Measurements from ENCODE around the gene SRBD1.

SRBD1 gene

GRCh38 chr2:45390441-45390840 is 220.6 kb downstream of the SRBD1 start:
- Histone ChIP-seq H3K27ac (ENCODE audit: low read depth, low read length) (peak overlapping the region; percentile 66), H3K27me3 (ENCODE audit: insufficient read depth, low read length) (no peaks in the 10 kb centered on the region), H3K4me3 (ENCODE audit: low read length) (no peak overlapping the region), H3K9ac (ENCODE audit: low read depth, low read length) (0 out of 2 replicates have a peak overlapping the region, but pooled peaks have one; percentile 15), H3K9me3 (ENCODE audit: insufficient read depth, low read depth, low read length) (no peaks in the 10 kb centered on the region), H3K36me3 (ENCODE audit: insufficient read depth, low read length) (peaks cover 13% of the 10 kb centered on the region), H3K4me1 (ENCODE audit: insufficient read depth, low read length) (peaks cover 41% of the 10 kb centered on the region)
- WGBS = 54% methylated on average over 2 of the region's 2 CpGs

- no peak overlapping the region for H3K9ac ChIP-seq (ENCODE audit: low read depth, low read length)
- H3K4me3 ChIP-seq (ENCODE audit: low read length) = no peak overlapping the region
- peaks cover 37% of the 10 kb centered on the region for H3K4me1 ChIP-seq (ENCODE audit: insufficient read depth, low read length)
- H3K27me3 ChIP-seq (ENCODE audit: insufficient read depth, low read length) = no peaks in the 10 kb centered on the region
- no peak overlapping the region for H3K27ac ChIP-seq (ENCODE audit: low read depth, low read length)
- no peaks in the 10 kb centered on the region for H3K9me3 ChIP-seq (ENCODE audit: insufficient read depth, low read depth, low read length)
- H3K36me3 ChIP-seq (ENCODE audit: insufficient read depth, low read length) = peaks cover 13% of the 10 kb centered on the region
- WGBS = 94% methylated on average over 3 of the region's 4 CpGs
Observed at GRCh38 chr2:45388541-45389100, 222.4 kb downstream of the SRBD1 start.

GRCh38 chr2:45382744-45383143 is 228.3 kb downstream of the SRBD1 start:
- no peak overlapping the region for H3K27ac ChIP-seq (ENCODE audit: low read depth, low read length)
- peaks cover 6% of the 10 kb centered on the region for H3K36me3 ChIP-seq (ENCODE audit: insufficient read depth, low read length)
- no peaks in the 10 kb centered on the region for H3K4me1 ChIP-seq (ENCODE audit: insufficient read depth, low read length)
- no peak overlapping the region for H3K4me3 ChIP-seq (ENCODE audit: low read length)
- no peak overlapping the region for H3K9ac ChIP-seq (ENCODE audit: low read depth, low read length)
- WGBS = 100% methylated on average over 1 of the region's 1 CpG
- no peaks in the 10 kb centered on the region for H3K27me3 ChIP-seq (ENCODE audit: insufficient read depth, low read length)
- no peaks in the 10 kb centered on the region for H3K9me3 ChIP-seq (ENCODE audit: insufficient read depth, low read depth, low read length)

- H3K4me3 ChIP-seq (ENCODE audit: low read length) = no peak overlapping the region
- H3K4me1 ChIP-seq (ENCODE audit: insufficient read depth, low read length) = no peaks in the 10 kb centered on the region
- H3K9ac ChIP-seq (ENCODE audit: low read depth, low read length) = no peak overlapping the region
- H3K36me3 ChIP-seq (ENCODE audit: insufficient read depth, low read length) = no peaks in the 10 kb centered on the region
- H3K9me3 ChIP-seq (ENCODE audit: insufficient read depth, low read depth, low read length) = 0 out of 2 replicates have a peak, but pooled peaks cover 3% of the 10 kb centered on the region
- WGBS = 92% methylated on average over 3 of the region's 3 CpGs
- H3K27me3 ChIP-seq (ENCODE audit: insufficient read depth, low read length) = no peaks in the 10 kb centered on the region
- H3K27ac ChIP-seq (ENCODE audit: low read depth, low read length) = no peak overlapping the region
Observed at GRCh38 chr2:45380131-45380836, 230.8 kb downstream of the SRBD1 start.

GRCh38 chr2:45379399-45380087 is 231.5 kb downstream of the SRBD1 start:
- H3K27ac ChIP-seq (ENCODE audit: low read depth, low read length) = no peak overlapping the region
- no peaks in the 10 kb centered on the region for H3K27me3 ChIP-seq (ENCODE audit: insufficient read depth, low read length)
- H3K4me3 ChIP-seq (ENCODE audit: low read length) = no peak overlapping the region
- H3K9me3 ChIP-seq (ENCODE audit: insufficient read depth, low read depth, low read length) = 0 out of 2 replicates have a peak, but pooled peaks cover 3% of the 10 kb centered on the region
- no peak overlapping the region for H3K9ac ChIP-seq (ENCODE audit: low read depth, low read length)
- 91% methylated on average over 3 of the region's 3 CpGs for WGBS
- H3K36me3 ChIP-seq (ENCODE audit: insufficient read depth, low read length) = no peaks in the 10 kb centered on the region
- H3K4me1 ChIP-seq (ENCODE audit: insufficient read depth, low read length) = no peaks in the 10 kb centered on the region

GRCh38 chr2:45373534-45373933 is 237.5 kb downstream of the SRBD1 start:
- H3K9me3 ChIP-seq (ENCODE audit: insufficient read depth, low read depth, low read length) = 0 out of 2 replicates have a peak, but pooled peaks cover 3% of the 10 kb centered on the region
- no peaks in the 10 kb centered on the region for H3K27me3 ChIP-seq (ENCODE audit: insufficient read depth, low read length)
- H3K36me3 ChIP-seq (ENCODE audit: insufficient read depth, low read length) = no peaks in the 10 kb centered on the region
- H3K27ac ChIP-seq (ENCODE audit: low read depth, low read length) = no peak overlapping the region
- no peaks in the 10 kb centered on the region for H3K4me1 ChIP-seq (ENCODE audit: insufficient read depth, low read length)
- no peak overlapping the region for H3K9ac ChIP-seq (ENCODE audit: low read depth, low read length)
- WGBS = no CpG with 5 or more reads among the region's 2 CpGs
- no peak overlapping the region for H3K4me3 ChIP-seq (ENCODE audit: low read length)

GRCh38 chr2:45370369-45370768 is 240.7 kb downstream of the SRBD1 start:
- H3K9ac ChIP-seq (ENCODE audit: low read depth, low read length) = no peak overlapping the region
- no peaks in the 10 kb centered on the region for H3K27me3 ChIP-seq (ENCODE audit: insufficient read depth, low read length)
- no peak overlapping the region for H3K27ac ChIP-seq (ENCODE audit: low read depth, low read length)
- no peaks in the 10 kb centered on the region for H3K9me3 ChIP-seq (ENCODE audit: insufficient read depth, low read depth, low read length)
- no peak overlapping the region for H3K4me3 ChIP-seq (ENCODE audit: low read length)
- no peaks in the 10 kb centered on the region for H3K36me3 ChIP-seq (ENCODE audit: insufficient read depth, low read length)
- WGBS = 100% methylated on average over 1 of the region's 2 CpGs
- H3K4me1 ChIP-seq (ENCODE audit: insufficient read depth, low read length) = no peaks in the 10 kb centered on the region

GRCh38 chr2:45368792-45369191 is 242.3 kb downstream of the SRBD1 start:
- Histone ChIP-seq H3K27ac (ENCODE audit: low read depth, low read length) (no peak overlapping the region), H3K9ac (ENCODE audit: low read depth, low read length) (no peak overlapping the region), H3K36me3 (ENCODE audit: insufficient read depth, low read length) (no peaks in the 10 kb centered on the region), H3K4me3 (ENCODE audit: low read length) (no peak overlapping the region), H3K9me3 (ENCODE audit: insufficient read depth, low read depth, low read length) (no peaks in the 10 kb centered on the region), H3K4me1 (ENCODE audit: insufficient read depth, low read length) (no peaks in the 10 kb centered on the region), H3K27me3 (ENCODE audit: insufficient read depth, low read length) (no peaks in the 10 kb centered on the region)
- WGBS = no CpG with 5 or more reads among the region's 1 CpG

- 94% methylated on average over 1 of the region's 2 CpGs for WGBS
- no peaks in the 10 kb centered on the region for H3K36me3 ChIP-seq (ENCODE audit: insufficient read depth, low read length)
- H3K4me1 ChIP-seq (ENCODE audit: insufficient read depth, low read length) = no peaks in the 10 kb centered on the region
- H3K27ac ChIP-seq (ENCODE audit: low read depth, low read length) = no peak overlapping the region
- no peaks in the 10 kb centered on the region for H3K27me3 ChIP-seq (ENCODE audit: insufficient read depth, low read length)
- no peaks in the 10 kb centered on the region for H3K9me3 ChIP-seq (ENCODE audit: insufficient read depth, low read depth, low read length)
- no peak overlapping the region for H3K9ac ChIP-seq (ENCODE audit: low read depth, low read length)
- no peak overlapping the region for H3K4me3 ChIP-seq (ENCODE audit: low read length)
Observed at GRCh38 chr2:45361666-45362065, 249.4 kb downstream of the SRBD1 start.

- Histone ChIP-seq H3K27ac (ENCODE audit: low read depth, low read length) (no peak overlapping the region), H3K27me3 (ENCODE audit: insufficient read depth, low read length) (no peaks in the 10 kb centered on the region), H3K4me3 (ENCODE audit: low read length) (no peak overlapping the region), H3K36me3 (ENCODE audit: insufficient read depth, low read length) (no peaks in the 10 kb centered on the region), H3K9me3 (ENCODE audit: insufficient read depth, low read depth, low read length) (no peaks in the 10 kb centered on the region), H3K9ac (ENCODE audit: low read depth, low read length) (no peak overlapping the region), H3K4me1 (ENCODE audit: insufficient read depth, low read length) (no peaks in the 10 kb centered on the region)
- 93% methylated on average over 2 of the region's 2 CpGs for WGBS
Observed at GRCh38 chr2:45354776-45355175, 256.3 kb downstream of the SRBD1 start.

- 82% methylated on average over 2 of the region's 2 CpGs for WGBS
- no peaks in the 10 kb centered on the region for H3K9me3 ChIP-seq (ENCODE audit: insufficient read depth, low read depth, low read length)
- no peaks in the 10 kb centered on the region for H3K4me1 ChIP-seq (ENCODE audit: insufficient read depth, low read length)
- no peaks in the 10 kb centered on the region for H3K36me3 ChIP-seq (ENCODE audit: insufficient read depth, low read length)
- H3K9ac ChIP-seq (ENCODE audit: low read depth, low read length) = no peak overlapping the region
- no peak overlapping the region for H3K27ac ChIP-seq (ENCODE audit: low read depth, low read length)
- no peak overlapping the region for H3K4me3 ChIP-seq (ENCODE audit: low read length)
- H3K27me3 ChIP-seq (ENCODE audit: insufficient read depth, low read length) = no peaks in the 10 kb centered on the region
Observed at GRCh38 chr2:45353879-45354278, 257.2 kb downstream of the SRBD1 start.
